Stimulated activated CD4-positive, alpha-beta T cell treated with anti-CD3 and anti-CD28 coated beads, Interleukin-1b, Interleukin-23, amount 100 ng/mL, for 4 hours (primary cell): ENCODE measurements around the gene SORL1-AS1.

ENCODE experiments used
- DNase-seq, 2 donors: peaks; one replicate each; pipeline ENCODE4 v3.0.0-alpha.2; 2020; ENCODE audit warnings: low read depth in 2 of 2

Gene SORL1-AS1

GRCh38 chr11:121391914-121392313 lies 60.9 kb downstream of the SORL1-AS1 start:
- DNase-seq, result no peak

- no peak for DNase-seq
Measured at GRCh38 chr11:121389651-121390050, 63.1 kb downstream of the SORL1-AS1 start.
